GM23338 (cell line): ENCODE results near the gene TRAPPC10.

Experiments used
- CTCF ChIP-seq, 2 experiments: fragments of 200-600 bp in 1 of 2; sonication (generic) in 1 of 2; conservative IDR thresholded peaks; 2 replicates each; pipeline versions ENCODE4 v1.5.1 to v1.6.1; 2016 to 2017; ENCODE audit warnings: antibody characterized with exemption in 2 of 2, low read depth in 2 of 2, mild to moderate bottlenecking in 2 of 2, moderate library complexity in 1 of 2
- EZH2 ChIP-seq: fragments of 200-600 bp; sonication (generic); IDR thresholded peaks from one replicate; pipeline ENCODE4 v1.8.0; 2017; ENCODE audit warnings: antibody characterized with exemption, mild to moderate bottlenecking, low read depth; ENCODE audit not compliant: unreplicated experiment
- EZH2phosphoT487 ChIP-seq: fragments of 200-600 bp; sonication (generic); IDR thresholded peaks from one replicate; pipeline ENCODE4 v1.8.1; 2018; ENCODE audit warnings: antibody characterized with exemption; ENCODE audit not compliant: unreplicated experiment
- POLR2AphosphoS5 ChIP-seq: IDR thresholded peaks from 2 replicates; pipeline ENCODE4 v1.6.1; 2016; ENCODE audit warnings: antibody characterized with exemption, low read depth
- REST ChIP-seq: IDR thresholded peaks from one replicate; pipeline ENCODE4 v1.6.1; 2018; ENCODE audit warnings: antibody characterized with exemption; ENCODE audit not compliant: unreplicated experiment

GRCh38 chr21:43986544-43987451, 25.3 kb upstream of the TRAPPC10 start:
- TF ChIP-seq CTCF (conservative IDR thresholded peaks at IDR 0.05; ENCODE audit: low read depth in 2 of 2) (no peak), EZH2phosphoT487 (no peak), POLR2AphosphoS5 (no peak), EZH2 (no peak), REST (no peak)
